NCI-H524 (cell line): ENCODE results near the gene TUBB4B.
A peak's percentile ranks its signal among the peaks of the same experiment; 100 is the strongest.

ENCODE experiments used
- DNase-seq, 2 experiments: peaks; one replicate each; lab custom pipeline; 2025; lab: John Stamatoyannopoulos, UW

TUBB4B gene

DNA sequence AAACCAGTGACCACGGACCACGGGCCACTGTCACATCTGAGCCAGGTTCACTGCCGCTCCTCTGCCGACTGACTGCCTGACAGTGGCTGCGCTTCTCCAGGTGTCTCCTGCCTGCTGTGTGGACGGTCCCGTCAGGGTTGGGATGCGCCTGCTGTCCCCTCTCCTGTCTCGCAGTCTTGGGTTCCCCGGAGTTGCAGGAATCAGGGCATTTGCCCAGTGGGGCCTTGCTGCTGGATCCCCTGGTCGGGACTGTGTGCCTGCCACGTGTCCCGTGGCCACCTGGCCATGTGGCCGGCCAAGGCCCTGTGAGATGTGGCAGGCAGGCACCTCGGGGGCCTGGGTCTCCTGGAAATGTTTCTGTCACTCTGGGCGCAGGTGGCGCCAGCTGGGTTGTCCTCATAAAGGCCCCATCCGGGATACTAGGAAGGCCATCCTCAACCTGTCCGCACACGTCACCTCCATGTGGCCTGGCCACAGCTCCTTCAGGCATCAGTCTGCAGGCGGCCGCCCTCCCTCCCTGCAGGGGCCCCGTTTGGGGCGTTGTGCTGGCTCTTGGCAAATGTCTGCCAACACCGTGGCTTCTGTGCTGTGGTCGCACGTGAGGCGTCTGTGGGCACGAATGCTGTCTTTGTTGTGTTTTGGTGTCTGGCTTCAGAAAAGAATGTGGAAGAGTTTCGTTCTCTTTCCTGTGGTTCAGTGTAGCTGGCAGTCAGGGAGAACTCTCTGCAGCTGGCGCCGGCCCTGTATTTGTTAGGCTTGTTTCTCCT, 30.0 kb downstream of the TUBB4B start:
- no peak for DNase-seq

DNA sequence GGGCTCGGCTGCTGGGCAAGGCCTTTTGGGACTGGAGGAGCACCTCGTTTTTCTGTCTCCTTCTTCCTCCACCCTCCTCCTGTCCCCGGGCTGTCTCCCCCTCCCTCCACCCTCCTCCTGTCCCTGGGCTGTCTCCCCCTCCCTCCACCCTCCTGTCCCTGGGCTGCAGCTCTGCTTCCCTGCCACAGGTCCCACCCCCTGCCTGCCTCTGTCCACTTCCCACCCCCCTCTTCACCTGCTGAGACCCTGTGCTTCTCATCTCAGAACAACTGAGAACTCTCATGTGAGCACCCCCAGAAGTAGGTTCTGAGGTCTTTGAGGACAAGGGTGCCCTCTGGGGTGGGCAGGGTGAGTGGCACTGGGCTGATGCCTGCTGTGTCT, 30.6 kb downstream of the TUBB4B start:
- no peak for DNase-seq

DNA sequence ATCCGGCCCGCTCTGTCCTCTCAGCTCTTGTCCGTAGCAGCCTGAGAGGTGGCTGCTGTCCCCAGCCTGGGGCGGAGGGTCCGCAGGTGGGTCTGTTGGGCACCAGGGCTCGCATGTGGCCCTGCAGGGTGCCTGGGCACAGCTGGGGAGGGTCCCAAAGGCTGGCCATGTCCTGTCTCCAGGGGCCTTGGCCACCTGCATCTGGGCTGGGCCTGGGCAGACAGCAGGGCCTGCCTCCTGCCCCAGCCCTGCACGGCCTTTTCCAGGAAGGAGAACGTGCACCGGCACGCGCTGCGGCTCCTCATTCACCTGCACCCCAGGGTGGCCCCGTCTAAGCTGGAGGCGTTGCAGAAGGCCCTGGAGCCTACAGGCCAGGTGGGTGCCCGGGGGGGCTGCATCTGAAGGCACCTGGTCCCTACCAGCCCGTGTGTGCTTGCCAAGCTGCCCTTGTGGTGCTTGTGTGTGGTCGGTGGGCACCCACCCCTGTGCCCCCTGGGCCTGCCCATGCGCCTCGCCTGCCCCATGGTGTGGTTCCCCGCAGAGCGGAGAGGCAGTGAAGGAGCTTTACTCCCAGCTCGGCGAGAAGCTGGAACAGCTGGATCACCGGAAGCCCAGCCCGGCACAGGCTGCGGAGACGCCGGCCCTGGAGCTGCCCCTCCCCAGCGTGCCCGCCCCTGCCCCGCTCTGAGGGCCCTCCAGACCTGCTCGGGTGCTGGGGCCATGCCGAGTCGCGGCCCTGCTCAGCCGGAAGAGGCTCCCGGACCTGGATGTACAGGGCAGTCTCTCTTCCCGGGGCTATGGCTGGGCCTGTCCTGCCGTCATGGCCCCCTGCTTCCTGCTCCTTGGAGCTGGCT, 31.4 kb downstream of the TUBB4B start:
- no peak for DNase-seq

DNA sequence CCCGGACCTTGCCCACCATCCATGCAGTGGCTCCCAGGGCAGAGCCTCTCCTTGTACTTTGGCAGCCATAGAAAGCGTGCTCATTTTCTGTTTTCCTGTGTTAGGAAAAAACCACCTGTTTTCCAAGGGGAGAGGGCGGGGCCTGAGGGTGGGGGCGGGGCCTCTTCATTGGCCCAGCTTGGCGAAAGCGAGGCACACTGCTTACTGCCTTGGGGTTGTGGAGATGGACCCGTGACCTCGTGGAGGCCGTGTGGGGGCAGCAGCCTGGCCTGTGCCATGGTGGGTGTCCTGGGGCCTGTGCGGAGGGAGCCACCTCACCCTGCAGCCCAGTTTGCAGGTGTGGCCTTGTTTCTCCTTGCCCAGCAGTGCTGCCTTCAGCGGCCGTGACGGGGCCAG, 32.0 kb downstream of the TUBB4B start:
- no peak for DNase-seq

DNA sequence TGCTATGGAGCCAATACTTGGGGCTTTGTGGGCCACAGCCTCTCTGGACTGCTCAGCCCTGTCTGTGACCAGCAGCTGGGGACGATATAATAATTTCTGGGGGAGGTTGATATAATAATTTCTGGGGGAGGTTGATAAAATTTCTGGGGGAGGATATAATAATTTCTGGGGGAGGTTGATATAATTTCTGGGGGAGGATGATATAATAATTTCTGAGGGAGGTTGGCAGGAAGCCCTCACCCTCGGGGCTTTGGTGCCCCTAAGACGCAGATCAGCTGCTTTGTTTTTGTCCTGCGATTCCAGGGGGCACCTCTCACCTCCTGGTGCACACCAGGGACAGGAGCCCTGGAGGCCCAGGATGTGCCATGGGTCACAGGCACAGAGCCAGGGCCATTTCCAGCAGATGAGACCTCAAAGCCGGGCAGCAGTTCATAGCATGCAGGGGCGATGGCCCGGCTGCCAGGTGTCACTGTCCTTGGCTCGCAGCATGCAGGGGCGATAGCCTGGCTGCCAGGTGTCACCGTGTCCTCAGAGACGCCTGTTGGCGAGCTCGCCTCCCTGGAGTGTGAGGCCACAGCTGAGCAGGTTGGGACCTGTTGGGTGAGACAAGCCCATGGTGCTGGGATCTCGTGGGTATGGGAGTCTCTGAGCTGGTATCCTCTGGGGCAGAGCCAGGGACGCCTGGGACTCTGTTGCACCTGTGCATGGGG, 32.7 kb downstream of the TUBB4B start:
- DNase-seq, result peak in 1 of 2 experiments; percentile 36

DNA sequence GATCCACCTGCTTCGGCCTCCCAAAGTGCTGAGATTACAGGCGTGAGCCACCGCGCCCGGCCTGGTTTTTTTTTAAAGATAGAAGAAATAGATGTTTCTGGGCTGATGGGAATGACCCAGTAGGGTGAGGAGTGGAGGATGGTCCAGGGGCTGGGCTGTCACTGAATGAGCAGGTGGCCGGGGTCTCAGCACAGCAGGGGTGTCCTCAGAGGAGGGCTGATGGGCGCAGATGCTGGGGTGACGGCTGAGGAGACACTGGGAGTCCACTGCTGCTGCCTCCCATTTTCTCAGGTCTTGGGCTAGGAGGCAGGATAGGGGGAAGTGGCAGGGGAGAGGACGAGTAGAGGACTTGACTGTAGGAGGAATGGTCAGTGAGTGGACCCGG, 34.1 kb downstream of the TUBB4B start:
- DNase-seq, result no peak

DNA sequence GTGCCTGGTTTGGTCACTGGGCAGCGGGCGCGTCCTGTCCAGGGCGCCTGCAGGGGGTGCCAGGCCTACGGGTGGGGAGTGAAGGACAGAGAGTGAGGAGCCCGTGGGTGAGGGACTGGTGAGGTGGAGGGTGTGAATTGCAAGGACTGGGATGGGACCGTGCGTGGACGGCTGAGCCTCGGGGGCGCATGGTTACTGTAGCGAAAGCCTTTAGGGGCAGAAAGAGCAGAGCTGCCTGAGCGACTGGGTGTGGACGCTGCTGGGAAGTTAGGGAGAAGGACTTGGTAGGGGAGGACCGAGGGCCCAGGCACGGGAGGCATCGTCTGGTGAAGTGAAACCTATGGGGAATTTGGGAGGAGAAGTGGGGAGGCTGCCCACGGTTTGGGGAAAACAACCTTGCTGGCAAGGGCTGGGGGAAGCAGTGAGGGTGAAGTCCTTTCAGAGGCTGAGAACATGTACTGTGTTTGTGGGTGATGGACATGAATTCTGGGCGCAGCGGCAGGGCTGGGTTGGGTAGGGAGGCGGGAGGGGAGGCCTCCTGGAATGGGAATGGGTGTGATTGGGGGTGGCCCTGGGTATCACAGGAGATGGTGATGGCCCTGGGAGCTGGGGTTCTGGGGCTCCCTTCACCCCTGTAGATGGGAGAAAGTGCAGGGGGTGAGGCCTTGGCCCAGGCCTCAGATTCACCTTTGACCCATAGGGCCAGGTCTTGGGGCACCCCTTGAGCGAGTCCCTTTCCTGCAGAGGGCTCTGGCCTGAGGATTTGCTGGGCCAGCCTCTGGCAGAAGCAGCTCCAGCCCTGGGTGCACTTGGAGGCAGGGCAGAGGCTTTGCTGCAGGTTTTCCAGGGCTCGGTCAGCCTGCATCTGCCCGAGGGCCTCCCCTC, 34.7 kb downstream of the TUBB4B start:
- no peak for DNase-seq

DNA sequence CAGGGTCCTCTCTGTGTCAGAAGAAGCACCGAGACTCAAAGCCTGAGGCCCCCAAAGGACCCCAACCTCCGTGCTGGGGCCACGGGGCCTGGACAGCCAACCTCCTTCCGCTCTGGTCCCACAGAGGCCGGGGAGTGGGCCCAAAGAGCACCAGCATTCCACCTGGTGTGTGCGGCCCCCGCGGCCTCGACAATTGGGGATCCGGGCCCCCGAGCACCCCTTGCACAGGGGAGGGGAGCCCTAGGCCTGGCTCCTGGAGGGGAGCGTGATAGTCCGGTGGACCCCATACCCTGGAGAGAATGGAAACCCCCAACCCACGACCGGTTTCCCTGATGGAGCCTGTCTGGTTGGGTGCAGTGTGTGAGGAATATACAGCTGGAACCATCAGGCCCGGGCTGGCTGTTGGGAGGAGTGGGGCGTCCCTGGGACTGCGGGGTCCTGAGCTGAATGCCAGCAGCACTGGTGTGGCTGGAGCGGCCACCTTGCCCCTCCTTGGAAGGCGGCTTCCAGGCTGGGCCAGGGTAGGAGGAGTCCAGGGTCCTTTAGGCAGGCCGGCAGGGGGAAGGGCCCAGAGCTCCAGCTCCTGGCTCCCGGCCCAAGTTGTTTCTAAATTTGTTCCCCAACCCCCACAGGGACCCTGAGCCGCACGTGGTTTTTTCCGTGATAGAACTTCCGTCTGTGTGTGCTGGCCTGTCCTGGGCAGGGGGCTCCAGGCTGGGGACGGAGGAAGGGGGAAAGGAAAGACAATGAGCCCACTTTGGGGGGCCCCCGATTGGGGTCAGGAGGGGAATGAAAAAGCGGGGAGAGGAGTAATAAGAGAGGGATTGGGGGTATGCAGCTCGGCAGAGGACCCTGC, 35.6 kb downstream of the TUBB4B start:
- DNase-seq, result no peak

DNA sequence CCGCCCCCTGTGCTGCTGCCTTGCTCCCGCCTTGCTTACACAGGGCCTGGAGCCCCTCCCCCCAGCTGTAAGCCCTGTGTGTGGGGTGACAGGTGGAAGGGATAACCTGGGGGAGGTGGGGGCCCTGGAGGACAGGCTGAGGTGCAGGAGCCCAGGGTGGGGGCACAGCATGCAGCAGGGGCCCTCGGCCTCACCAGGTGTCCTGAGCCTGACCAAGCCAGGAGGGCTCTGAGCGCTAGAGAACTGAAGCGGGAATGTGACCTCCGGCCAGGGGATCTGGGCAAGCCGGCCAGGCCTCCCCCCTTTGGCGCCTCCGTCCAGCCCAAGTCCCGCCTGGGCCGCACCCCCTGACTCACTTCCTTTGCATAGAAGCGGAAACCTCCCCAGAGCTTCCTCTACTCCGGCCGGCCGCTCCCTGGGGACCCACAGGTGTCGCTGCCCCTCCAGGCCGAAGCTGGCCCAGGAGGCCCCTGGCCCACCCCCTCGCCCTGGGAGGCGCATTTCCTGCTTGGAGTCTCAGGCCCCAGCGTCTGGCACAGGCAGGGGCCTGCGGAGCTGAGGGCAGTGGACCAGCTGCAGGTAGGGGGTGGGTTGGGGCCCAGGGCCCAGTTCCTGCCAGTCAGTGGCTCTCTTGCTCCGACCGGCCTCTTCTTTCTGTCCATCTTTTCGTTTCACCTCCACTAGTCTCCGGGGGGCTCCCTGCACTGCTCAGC, 36.4 kb downstream of the TUBB4B start, which contains the start of gene TOR4A:
Gene TOR4A, plus strand, starts transcription at position 398 of the 713 bp plus-strand sequence. CDS start 964 bp downstream, outside the sequence.
- DNase-seq, result no peak

DNA sequence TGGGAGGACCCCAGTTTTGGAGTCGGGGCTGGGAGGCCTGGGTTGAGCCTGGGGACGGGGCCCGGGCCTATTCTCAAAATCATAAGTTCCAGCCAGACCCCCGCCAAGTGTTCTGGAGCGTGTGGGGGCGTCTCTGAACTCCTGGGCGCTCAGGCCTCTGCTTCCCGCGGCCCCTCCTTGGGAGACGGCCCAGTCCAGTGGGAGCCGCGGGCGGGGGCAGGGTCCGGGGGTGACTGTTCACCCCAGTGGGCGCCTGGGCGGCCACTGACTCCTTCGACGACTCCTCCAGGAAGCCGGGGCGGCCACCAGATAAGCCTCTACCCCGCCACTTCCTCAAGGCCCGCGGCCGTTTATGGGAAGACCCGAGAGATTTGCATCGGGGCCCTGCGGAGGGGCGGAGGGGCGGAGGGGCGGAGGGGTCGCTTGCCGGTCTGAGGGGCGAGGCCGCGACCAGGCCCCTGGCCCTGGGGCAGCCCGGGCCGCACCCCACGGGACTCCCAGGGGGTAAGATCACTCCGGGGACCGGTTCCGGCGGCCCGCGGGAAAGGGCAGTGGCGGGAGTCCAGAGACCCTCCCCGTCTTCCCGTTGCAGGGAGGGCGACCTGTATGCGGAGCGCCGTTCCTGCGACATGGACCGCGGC, 37.1 kb downstream of the TUBB4B start:
- DNase-seq, result no peak

DNA sequence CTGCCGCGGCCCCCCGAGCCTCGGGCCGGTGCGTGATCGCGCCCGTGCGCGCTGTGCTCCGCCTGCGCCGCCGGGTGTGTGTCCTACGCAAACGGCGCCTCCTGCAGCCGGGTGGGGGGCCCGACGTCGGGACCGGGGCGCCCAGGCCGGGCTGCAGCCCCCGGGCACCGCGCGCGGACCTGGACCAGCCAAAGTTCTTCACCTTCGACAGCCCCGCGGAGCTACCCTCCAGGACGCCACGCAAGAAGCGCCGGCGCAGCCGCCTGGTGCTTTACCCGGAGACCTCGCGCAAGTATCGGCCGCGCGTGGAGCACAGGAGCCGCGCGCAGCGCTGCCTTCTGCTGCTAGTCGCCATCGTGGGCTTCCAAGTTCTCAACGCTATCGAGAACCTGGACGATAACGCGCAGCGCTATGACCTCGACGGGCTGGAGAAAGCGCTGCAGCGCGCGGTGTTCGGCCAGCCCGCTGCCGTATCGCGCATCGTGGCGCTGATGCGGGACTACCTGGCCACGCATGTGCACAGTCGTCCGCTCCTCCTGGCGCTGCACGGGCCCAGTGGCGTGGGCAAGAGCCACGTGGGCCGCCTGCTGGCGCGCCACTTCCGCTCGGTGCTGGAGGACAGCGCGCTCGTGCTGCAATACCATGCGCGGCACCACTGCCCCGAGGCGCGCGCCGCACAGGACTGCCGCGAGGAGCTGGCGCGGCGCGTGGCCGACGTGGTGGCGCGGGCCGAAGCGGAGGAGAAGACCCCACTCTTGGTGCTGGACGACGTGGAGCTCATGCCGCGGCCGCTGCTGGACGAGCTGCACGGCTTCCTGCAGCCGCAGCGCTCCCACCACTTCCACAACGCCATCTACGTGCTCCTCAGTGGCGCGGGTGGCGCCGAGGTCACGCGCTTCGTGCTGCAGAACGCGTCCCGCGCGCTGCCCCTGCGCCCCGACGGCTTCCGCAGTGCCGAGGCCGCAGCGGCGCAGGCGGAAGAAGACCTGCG, 37.9 kb downstream of the TUBB4B start:
- no peak for DNase-seq

DNA sequence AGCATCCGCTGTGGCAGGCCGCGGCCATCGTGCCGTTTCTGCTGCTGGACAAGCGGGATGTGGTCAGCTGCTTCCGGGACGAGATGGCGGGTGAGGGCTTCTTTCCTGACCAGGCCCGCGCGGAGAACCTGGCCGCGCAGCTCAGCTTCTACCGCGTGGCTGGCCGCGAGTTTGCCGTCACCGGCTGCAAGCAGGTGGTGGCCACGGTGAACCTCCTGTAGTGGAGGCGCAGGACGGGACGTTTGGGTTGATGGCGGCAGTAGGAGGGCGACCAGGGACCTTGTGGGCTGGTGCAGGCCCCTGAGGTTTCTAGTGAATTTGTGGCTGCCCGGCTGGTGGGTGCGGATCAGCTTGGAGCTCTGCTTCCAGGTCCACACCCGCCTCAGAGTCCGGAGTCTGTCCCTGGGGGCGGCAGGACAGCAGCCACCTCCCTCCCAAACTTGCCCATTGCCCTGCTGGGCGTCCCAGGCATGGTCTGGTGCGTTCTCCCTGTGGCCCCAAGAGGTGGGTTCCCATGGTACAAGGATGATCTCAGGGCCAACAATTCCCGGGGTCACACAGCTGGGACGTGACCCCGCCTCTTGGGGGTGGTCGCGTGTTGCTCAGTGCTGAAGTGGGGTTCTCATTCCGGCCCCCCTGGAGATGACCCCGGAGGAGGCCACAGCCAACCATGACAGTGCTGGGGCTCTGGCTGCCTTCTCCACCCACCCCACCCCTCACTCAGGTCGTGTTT, 38.8 kb downstream of the TUBB4B start:
- no peak for DNase-seq

DNA sequence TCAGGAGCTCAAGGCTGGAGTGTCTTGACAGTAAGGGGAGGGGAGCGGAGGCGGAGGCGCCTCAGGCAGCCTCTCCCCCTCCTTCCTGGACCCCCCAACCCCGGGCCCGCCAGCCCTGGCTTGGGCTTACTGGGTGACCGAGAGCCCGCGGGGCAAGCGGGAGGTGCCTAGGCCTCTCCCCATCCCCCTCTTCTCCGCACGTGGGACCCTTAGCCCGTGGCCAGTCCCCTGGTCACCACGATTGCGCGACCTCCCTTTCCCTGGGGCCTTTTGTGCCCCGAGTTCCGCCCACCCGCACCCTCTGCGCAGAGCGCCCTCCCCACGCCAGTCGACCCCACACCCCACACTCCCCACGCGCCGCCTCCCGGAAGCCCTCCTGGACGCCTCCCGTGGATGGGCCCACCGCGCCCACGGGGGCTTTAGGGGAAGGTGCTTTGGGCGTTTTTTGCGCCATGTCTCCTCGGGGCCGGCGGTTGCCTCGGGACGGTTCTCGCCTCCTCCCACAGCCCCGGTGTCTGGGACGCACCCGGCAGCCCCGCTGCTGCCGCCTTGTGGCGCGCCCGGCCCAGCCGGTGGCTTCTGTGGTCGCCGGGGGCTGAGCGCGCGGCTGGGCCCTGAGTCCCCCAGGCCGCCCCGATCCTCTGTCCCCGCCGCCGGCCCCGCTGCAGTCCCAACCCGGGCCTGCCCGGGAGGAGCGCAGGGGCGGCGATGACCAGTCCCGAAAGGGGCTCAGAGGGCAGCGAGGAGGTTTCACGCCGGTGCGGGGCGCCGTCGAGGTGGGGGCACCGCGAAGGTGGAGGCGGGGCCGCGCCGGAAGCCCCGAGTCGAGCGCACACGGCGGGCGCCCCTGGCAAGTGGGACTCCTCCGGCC, 39.6 kb downstream of the TUBB4B start:
- no peak for DNase-seq

DNA sequence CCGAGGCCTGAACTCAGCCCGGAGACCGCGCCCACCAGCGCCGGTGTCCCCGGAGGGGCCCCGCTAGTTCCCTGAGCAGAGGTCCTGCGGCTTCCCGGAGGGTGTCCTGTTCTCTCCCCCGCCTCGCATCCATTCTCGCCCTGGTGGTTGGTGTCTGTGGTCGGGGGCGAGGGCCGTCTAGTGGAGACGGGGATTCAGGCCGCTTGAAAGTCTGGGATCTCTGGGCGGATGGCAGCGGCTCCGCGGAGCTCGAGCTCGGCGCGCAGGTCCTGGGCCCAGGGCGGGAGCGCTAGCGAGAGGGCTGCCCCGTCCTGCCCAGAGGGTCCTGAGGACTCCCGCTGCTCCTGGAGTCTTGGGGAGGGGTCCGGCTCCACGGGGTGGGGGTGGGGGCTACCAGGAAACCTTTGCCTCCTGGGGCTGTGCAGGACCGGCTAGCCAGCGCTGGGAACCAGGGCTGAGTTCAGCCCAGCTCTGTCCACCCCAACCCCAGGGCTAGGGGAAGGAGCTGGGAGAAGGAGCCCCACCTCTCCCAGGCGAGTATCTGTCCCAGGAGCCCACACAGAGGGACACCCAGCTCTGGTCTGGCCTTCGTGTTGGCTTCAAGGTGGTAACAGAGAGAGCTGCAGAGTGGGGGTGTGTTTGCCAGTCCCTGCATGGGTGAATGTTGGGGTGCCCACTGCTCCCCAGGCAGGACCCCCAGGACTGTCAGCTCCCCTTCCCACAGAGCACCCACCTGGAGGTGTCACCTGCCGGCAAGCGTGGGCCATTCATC, 40.4 kb downstream of the TUBB4B start:
- DNase-seq, result no peak

DNA sequence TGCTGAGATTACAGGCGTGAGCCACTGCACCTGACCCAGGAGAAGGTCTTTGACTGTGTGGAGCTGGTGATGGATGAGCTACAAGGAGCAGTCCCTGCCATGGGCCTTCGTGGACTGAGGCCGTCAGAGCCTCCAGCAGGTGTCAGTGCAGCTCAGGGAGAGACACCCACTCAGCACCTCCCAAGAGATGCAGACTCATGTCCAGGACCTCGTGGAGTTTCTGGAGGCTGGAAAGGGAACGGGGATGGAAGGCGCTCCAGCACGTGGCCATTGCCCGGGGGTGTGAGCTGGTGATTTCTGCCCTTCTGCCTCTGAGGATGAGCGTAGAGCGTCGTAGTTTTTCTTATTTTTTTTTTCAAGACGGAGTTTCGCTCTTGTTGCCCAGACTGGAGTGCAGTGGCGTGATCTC, 45.9 kb downstream of the TUBB4B start:
- peak; percentile 57 to 75 for DNase-seq

DNA sequence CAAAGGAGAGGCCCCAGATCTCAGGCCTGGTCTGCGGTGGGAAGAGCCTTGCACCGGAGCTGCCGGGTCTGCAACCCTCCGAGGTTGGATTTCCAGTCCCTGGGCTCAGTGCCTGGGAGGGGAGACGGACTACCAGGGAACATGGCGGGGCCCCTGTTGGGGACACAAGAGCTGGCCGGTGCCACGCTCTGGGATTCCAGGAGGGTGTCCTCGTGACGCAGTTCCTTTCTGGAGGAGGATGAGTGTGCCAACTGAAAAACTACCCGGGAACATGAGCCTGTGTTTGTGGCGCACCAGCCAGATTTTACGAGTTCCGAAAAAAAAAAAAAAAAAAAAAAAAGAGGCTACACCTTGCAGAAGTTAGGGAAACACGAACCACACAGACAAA, 52.0 kb downstream of the TUBB4B start:
- DNase-seq, result no peak
